Gastrocnemius medialis (tissue), 4 donors: ENCODE data around the gene FICD.

Experiments used
- CTCF ChIP-seq, 5 experiments: fragments of 450-650 bp in 3 of 5; fragments of 200-600 bp in 2 of 5; sonication (generic) in 2 of 5; IDR thresholded peaks in 4 of 5; conservative IDR thresholded peaks in 1 of 5; 1 replicate in 4 of 5; 2 replicates in 1 of 5; pipeline ENCODE4 v1.5.1; 2016 to 2019; ENCODE audit warnings: antibody characterized with exemption in 5 of 5, mild to moderate bottlenecking in 3 of 5, moderate library complexity in 3 of 5
- POLR2A ChIP-seq, 2 donors: fragments of 450-650 bp; IDR thresholded peaks; one replicate each; pipeline ENCODE4 v1.6.1; 2017; ENCODE audit warnings: antibody characterized with exemption in 2 of 2, mild to moderate bottlenecking in 2 of 2, moderate library complexity in 2 of 2

- TF ChIP-seq CTCF (IDR thresholded peaks at IDR 0.05 in 4 of 5, conservative IDR thresholded peaks at IDR 0.05 in 1 of 5) (no peak), POLR2A (IDR thresholded peaks at IDR 0.05) (no peak)
Observed at GRCh38 chr12:108559007-108559655, 44.1 kb downstream of the FICD start.
